GM10847 (cell line): Measurements from ENCODE around the gene NRXN2.

Experiments
- POLR2A ChIP-seq: IDR thresholded peaks from 2 replicates; pipeline ENCODE4 v1.6.1; 2011; ENCODE audit not compliant: insufficient read length; ENCODE audit errors: extremely low read depth

The NRXN2 gene

DNA sequence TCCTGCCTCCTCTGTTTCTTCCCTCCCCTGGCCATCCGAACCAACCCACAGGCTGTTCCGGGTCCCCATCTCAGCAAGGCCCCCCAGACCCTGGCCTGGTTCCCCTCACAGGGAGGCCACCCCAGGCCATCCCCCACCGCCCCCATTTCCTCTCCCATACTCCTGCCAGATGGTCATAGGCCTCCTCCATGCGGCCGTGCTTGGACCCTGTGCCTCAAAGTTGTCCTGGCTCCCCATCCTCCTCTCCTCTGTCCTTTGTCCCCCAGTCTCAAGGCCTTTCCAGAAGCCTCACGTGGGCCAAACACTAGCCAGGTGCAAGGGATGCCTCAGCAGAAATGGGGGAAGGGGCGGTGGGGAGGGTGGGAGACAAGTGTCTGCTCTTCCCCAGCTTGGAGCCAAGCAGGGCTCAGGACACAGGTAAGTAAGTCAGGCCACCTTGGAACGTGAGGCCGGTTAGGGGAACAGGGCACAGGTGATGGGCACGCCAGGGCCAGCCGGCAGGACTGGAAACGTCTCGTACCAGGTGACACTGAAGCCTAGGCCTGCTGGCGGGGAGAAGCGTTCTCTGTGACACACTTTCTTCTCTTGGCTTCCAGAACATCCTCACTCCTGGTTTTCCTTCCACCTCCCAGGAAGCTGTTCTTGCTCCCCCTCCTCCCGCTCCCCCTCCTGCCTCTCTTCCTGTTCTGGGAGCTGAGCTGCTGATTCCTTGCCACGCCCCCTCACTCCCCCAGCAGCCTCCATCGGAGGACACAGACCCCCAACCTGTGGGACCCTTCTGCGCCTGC, 163.5 kb downstream of the NRXN2 start:
- TF ChIP-seq POLR2A, result no peak

- no peak for TF ChIP-seq POLR2A
Observed at GRCh38 chr11:64558869-64559268, 164.1 kb downstream of the NRXN2 start.

GRCh38 chr11:64558065-64558745, 164.8 kb downstream of the NRXN2 start:
- TF ChIP-seq POLR2A, result no peak

DNA sequence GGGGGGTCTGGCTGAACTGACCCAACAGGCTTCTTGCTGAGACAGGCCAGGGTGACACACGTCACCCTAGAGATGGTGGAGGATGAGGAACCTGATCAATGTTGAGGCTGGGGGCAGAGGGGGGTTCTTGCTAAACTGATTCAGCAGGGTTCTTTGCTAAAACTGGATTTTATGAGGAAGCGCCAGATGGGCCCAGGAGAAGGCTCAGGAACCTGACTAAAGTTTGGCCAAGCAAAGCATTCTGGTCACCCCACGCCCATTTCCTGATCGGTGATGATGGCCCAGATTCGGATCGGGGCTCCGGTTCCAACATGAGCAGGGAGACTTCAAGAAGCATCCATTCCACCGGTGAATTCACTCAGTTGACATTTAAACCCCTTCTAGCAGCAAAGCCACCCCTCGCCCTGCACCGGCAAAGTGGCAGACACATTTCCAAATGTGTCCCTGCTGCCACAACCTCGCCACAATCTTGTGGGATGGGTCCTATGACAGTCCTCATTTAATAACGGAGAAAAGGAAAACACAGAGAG, 166.2 kb downstream of the NRXN2 start:
- no peak for TF ChIP-seq POLR2A
